EL (cell line): ENCODE data around the gene POU2AF1.
"Not testable (repeated sequence)": the region's sequence is repeated elsewhere in the genome, so short reads cannot be mapped to it uniquely, and the experiment has no call there.

Source experiments
- DNase-seq: peaks from one replicate; pipeline ENCODE4 v3.0.0-alpha.2; 2016

Gene POU2AF1

GRCh38 chr11:111408789-111409727 is 30.0 kb upstream of the POU2AF1 start:
- DNase-seq, result no peak

- DNase-seq, result no peak
These were observed 28.6 kb upstream of the POU2AF1 start for GRCh38 chr11:111407652-111408051.

GRCh38 chr11:111406589-111406988 is 27.5 kb upstream of the POU2AF1 start:
- no peak for DNase-seq

- no peak for DNase-seq
These were observed 27.0 kb upstream of the POU2AF1 start for GRCh38 chr11:111406091-111406490.

GRCh38 chr11:111405551-111405950 is 26.5 kb upstream of the POU2AF1 start:
- no peak for DNase-seq

GRCh38 chr11:111403051-111403726 is 24.1 kb upstream of the POU2AF1 start:
- no peak for DNase-seq

- DNase-seq, result no peak
These were observed 23.3 kb upstream of the POU2AF1 start for GRCh38 chr11:111402411-111402810.

GRCh38 chr11:111401957-111402356 is 22.9 kb upstream of the POU2AF1 start:
- not testable (repeated sequence) for DNase-seq

- DNase-seq, result no peak
These were observed 21.5 kb upstream of the POU2AF1 start for GRCh38 chr11:111400595-111400994.

GRCh38 chr11:111399187-111400031 is 20.3 kb upstream of the POU2AF1 start:
- DNase-seq, result no peak

GRCh38 chr11:111397034-111397433 is 18.0 kb upstream of the POU2AF1 start:
- DNase-seq, result no peak

- no peak for DNase-seq
These were observed 16.7 kb upstream of the POU2AF1 start for GRCh38 chr11:111395749-111396148.

- DNase-seq, result no peak
These were observed 16.0 kb upstream of the POU2AF1 start for GRCh38 chr11:111395081-111395480.

- DNase-seq, result not testable (repeated sequence)
These were observed 15.1 kb upstream of the POU2AF1 start for GRCh38 chr11:111394147-111394546.

GRCh38 chr11:111393585-111393984 is 14.5 kb upstream of the POU2AF1 start:
- DNase-seq, result no peak

GRCh38 chr11:111393096-111393495 is 14.0 kb upstream of the POU2AF1 start:
- no peak for DNase-seq

GRCh38 chr11:111392552-111392951 is 13.5 kb upstream of the POU2AF1 start:
- DNase-seq, result no peak

GRCh38 chr11:111391328-111392124 is 12.5 kb upstream of the POU2AF1 start:
- DNase-seq, result no peak

GRCh38 chr11:111388842-111389241 is 9.8 kb upstream of the POU2AF1 start:
- DNase-seq, result no peak

- no peak for DNase-seq
These were observed 9.3 kb upstream of the POU2AF1 start for GRCh38 chr11:111388420-111388819.

- DNase-seq, result no peak
These were observed 8.3 kb upstream of the POU2AF1 start for GRCh38 chr11:111387363-111387762.

GRCh38 chr11:111386611-111387150 is 7.6 kb upstream of the POU2AF1 start:
- no peak for DNase-seq
